Ovary (tissue), 3 donors: ENCODE results near the gene TAS2R8.

Experiments
- EP300 ChIP-seq: sonication (generic); formaldehyde crosslinking; IDR thresholded peaks from one replicate; pipeline ENCODE4 v1.6.1; 2017; ENCODE audit warnings: antibody characterized with exemption
- POLR2A ChIP-seq: fragments of 450-650 bp; IDR thresholded peaks from one replicate; pipeline ENCODE4 v1.6.1; 2017; ENCODE audit warnings: antibody characterized with exemption, mild to moderate bottlenecking, moderate library complexity
- TF ChIP-seq, protein P1 (sequence below), 3 donors: fragments of 450-650 bp in 2 of 3; fragments of 200-600 bp in 1 of 3; IDR thresholded peaks; one replicate each; pipeline versions ENCODE4 v1.5.1 to v1.8.0; 2016 to 2022; ENCODE audit warnings: antibody characterized with exemption in 3 of 3, mild to moderate bottlenecking in 1 of 3
- donor health status: DM: no; HTN: no; CAD: no.

DNA sequence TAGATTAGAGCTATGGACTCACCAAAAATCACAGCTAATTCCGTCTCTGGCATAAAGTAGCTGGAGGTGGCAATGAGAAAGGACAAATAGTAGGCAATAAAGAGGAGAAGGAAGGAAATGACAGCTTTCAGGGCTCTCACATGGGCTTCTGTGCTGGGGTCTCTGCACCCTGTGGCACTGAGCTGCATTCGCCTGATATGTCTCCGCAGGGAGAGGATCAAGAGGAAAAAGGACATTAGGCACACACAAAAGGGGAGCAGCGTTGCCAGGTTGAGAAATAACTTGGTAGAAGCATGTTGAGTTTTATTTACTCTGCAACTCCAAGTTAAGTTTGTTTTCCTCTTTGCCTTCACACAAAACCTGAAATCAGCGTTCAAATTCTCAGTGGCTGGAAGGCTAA is 5.3 kb downstream of the TAS2R8 start:
- TF ChIP-seq POLR2A (no peak), EP300 (no peak)
- TF ChIP-seq, protein P1, sequence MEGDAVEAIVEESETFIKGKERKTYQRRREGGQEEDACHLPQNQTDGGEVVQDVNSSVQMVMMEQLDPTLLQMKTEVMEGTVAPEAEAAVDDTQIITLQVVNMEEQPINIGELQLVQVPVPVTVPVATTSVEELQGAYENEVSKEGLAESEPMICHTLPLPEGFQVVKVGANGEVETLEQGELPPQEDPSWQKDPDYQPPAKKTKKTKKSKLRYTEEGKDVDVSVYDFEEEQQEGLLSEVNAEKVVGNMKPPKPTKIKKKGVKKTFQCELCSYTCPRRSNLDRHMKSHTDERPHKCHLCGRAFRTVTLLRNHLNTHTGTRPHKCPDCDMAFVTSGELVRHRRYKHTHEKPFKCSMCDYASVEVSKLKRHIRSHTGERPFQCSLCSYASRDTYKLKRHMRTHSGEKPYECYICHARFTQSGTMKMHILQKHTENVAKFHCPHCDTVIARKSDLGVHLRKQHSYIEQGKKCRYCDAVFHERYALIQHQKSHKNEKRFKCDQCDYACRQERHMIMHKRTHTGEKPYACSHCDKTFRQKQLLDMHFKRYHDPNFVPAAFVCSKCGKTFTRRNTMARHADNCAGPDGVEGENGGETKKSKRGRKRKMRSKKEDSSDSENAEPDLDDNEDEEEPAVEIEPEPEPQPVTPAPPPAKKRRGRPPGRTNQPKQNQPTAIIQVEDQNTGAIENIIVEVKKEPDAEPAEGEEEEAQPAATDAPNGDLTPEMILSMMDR (IDR thresholded peaks at IDR 0.05) = no peak
